GM19328 (cell line): Measurements from ENCODE around the gene RBM14.
"Not testable (repeated sequence)": the region's sequence is repeated elsewhere in the genome, so short reads cannot be mapped to it uniquely, and the experiment has no call there.

ENCODE experiments used
- ATAC-seq: cut with Tn5 transposase; IDR thresholded peaks from one replicate; pipeline ENCODE4 v1.9.1; 2021; ENCODE audit warnings: mild to moderate bottlenecking, moderate library complexity; ENCODE audit not compliant: unreplicated experiment

The RBM14 gene

DNA sequence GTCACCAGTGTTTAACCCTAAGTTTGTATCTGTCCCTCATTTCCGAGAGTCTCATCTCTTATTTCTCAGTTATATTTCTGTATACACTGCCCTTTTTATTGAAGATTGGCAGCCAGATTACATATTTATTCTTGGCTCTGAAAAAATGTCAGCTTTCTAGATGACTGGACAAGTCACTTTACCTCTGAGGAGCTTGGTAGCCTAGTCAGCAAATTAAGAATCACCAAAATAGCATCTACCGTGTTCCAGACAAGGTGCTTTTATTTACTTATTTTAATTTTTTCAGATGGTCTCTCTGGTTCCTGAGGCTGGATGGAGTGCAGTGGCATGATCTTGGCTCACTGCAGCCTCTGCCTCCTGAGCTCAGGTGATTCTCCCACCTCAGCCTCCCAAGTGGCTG is 16.5 kb downstream of the RBM14 start:
- ATAC-seq = no peak

DNA sequence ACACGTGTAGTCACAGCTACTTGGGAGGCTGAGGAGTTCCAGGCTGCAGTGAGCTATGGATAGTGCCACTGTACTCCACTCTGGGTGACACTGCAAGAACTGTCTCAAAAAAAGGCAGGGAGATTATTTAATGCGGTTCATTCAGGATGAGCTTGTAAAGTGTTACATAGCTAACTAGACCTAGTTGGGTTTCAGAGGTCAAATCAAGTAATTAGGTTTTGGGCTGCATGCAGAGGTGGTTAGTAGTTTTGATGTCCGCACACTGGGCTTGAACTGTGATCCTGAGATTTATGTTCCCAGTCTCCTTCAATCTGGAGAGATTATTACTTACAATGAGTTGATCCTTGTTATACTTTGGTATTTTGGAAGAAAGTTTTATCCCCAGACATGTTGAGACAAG is 20.0 kb downstream of the RBM14 start:
- no peak for ATAC-seq

DNA sequence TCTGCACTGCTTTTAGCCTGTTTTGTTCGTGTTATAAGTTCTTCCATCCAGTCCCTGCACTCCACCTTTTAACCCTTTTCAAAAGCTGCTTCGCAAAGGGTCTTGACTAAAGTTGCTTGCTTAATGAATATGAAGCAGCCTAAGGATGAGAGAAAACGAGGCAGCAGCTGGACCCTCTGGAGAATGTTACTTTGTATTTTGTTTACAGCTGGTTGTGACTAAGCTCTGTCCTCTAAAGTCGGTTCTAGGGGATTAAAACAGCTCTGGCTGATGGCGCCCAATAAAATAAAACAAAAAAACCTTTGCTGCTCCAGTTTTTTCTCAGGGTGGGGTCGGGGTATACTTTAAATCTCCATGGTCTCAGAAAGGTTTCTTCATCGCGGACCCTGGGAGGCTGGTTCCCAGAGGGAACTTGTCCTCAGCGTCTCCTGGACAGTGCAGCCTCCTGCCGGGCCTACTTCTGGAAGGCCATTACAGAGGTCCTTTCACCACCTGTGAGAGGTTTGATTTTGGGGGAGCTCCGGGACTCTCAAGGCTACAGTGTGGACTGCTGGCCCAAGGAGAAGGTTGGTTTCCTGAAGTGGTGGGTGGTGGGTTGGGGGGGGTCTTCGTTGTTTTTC is 21.2 kb downstream of the RBM14 start:
- no peak for ATAC-seq

DNA sequence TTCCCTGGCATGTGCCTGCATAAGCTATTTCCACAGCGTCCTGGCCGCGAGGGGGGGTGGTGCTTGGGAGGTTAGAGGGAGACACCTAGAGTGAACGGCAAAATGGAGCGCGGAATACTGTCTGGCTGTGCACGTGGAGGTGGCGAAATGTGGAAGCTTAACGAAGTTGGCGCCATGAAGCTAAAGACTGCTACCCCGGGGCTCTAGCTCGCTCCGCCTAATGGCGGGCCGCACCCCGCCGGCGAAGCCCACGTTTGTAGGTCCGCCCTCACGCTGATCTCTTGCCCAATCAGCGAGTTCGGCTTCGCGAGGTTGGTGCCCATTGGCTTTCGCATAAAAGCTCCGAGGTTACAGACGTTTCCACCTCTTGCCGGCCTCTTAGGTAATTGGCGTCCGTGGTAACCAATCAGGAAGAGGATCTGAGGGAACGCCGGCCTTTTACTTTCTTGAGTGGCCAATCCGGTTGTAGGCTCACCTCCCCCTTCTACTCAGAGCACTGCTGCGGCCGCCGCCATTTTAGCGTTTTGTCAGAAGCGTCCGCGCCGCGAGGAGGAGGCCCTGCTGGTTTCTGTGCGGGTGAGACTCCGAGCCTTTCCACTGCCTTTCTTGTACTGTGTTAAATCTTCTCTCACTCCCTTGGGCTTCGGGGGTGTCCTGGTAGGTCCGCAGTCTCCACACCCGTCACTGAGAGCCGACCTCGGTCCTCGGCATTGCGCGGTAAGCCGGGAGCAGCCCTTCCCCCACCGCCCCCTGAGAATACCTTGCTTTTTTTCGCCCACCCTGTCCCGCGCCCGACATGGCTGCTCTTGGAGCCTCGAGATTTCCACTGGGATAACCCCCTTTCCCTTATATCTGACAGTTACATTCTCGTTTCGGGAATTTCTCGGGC is 22.0 kb downstream of the RBM14 start, which contains the start of gene RBM4:
Gene RBM4, plus strand, starts transcription at position 527 of the 889 bp plus-strand sequence. CDS start 1,009 bp downstream, outside the sequence.
- peak; percentile 86 for ATAC-seq

DNA sequence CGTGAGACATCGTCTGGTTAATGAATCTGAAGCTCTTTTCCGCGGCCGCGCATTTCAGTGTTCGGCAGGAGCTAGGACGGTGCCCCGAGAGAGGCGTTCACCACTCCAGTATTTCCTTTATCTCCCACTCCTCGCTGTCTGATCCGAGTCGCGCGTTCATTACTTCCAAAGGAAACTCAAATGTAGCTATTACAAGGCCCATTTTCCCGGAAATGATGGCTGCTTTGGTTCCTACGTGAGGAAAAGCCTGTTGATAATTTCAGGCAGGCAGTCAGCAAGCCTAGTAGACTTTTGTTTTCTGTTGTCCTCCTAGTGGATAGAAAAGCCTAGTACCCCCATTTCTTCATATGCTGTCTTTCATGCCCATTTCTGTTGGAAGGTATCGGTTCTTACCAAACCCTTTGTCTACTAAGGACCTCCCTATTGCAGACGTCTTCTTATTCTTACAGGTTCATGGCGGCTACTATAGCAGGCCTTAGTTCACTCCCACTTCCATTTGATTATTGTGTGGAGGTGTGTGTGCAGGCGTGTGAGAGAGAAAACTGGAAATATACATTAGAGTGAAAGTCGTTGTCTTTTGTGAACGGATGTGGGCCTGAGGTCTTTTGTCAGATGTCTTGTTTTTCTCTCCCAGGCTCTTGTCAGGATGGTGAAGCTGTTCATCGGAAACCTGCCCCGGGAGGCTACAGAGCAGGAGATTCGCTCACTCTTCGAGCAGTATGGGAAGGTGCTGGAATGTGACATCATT is 22.8 kb downstream of the RBM14 start:
- no peak for ATAC-seq

DNA sequence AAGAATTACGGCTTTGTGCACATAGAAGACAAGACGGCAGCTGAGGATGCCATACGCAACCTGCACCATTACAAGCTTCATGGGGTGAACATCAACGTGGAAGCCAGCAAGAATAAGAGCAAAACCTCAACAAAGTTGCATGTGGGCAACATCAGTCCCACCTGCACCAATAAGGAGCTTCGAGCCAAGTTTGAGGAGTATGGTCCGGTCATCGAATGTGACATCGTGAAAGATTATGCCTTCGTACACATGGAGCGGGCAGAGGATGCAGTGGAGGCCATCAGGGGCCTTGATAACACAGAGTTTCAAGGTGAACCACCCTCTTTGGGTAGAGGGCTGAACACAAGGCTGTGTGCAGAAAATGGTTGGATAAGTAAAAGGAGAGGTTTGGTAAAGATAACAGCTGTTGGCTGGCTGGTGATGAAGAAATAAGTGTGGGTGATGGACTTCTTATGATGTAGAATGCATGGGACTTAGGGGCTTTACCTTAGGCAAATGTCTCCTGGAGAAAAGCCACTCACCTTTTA is 23.4 kb downstream of the RBM14 start:
- not testable (repeated sequence) for ATAC-seq

DNA sequence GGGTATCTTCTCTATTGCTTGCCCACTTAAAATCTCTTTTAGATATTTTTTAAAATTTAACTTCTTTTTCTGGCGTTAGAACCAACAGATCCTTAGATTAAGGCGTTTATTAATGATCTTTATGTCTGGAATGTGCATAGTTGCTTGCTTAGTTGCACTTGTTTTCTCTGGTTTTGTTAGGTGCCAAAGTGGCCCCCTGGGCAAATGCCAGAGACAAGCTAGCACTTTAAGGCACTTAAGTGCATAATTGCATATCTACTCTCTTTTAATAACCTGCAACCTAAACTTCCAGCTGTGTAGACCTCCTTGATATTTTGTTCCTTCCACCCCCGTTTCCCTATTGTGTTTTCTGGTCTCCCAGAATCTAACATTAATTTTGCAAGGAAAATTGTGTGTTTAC is 25.4 kb downstream of the RBM14 start:
- ATAC-seq = no peak

DNA sequence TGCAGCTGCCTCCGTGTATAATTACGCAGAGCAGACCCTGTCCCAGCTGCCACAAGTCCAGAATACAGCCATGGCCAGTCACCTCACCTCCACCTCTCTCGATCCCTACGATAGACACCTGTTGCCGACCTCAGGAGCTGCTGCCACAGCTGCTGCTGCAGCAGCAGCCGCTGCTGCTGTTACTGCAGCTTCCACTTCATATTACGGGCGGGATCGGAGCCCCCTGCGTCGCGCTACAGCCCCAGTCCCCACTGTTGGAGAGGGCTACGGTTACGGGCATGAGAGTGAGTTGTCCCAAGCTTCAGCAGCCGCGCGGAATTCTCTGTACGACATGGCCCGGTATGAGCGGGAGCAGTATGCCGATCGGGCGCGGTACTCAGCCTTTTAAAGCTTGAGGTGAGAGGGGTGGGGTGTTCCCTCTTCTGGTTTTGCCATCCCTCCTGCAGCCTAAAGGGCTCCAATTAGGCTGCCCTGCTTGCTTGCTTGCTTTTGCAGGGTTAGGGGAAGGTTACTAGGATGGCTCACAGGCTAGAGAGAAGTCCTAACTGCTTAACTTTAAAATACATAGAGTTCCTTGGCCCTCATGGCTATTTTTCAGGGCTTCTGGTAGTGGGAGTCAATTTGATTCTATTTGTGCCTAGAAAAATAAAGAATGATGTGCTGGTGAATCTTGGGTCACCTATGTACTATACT is 27.5 kb downstream of the RBM14 start:
- ATAC-seq = no peak

DNA sequence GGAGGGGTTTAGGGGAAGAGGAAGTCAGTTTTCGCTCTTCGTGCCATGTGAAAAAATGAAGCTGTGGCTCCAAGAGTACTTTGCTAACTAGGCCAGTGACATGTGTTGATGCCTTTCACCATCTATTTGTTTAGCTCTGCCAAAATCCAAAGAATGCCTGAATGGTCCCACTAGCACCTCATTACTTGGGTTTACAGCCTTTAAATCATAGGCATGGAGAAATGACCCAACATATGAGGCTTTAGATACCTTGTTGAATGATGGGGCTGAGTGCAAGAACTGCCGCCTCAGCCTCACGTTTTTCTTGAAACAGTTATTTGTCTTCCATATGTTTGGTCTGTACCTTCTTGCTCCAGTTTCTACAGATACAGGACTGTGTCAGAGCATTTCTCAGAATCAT is 30.4 kb downstream of the RBM14 start:
- no peak for ATAC-seq

DNA sequence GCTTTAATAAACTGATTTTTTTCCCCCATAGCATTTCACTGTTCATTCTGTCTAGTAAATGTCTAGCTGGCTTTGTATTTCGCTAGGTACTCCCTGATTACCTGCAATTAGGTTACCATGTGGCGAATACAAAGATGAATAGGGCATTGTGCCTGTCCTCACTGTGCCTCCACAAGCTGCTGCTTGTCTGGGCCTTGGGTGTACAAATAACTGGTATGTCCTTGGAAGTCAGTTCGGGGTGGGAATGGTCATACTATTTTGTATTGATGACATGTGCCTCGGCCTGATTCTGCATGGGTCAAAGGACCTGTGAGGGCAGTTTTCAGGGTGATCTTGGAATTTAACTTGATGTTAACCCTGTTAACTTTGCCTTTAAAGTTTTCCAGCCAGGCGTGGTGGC is 33.5 kb downstream of the RBM14 start:
- no peak for ATAC-seq

DNA sequence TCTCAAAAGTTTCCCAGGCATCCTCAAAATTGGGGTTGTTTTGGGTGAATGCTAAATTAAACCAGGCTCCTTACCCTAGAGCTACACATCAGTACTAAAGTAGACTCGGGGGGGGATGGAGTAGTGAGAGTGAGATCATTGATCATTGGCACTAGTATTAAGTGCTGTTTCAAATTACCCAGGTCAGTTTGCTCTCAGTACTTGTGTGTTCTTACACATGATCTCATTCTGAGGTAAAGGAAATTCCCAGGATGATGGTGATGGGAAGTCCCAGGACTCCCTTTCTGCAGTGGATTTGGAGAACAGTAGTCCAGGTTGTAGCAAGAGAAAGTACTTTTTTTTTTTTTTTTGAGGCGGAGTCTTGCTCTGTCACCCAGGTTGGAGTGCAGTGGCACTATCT is 34.6 kb downstream of the RBM14 start:
- no peak for ATAC-seq

DNA sequence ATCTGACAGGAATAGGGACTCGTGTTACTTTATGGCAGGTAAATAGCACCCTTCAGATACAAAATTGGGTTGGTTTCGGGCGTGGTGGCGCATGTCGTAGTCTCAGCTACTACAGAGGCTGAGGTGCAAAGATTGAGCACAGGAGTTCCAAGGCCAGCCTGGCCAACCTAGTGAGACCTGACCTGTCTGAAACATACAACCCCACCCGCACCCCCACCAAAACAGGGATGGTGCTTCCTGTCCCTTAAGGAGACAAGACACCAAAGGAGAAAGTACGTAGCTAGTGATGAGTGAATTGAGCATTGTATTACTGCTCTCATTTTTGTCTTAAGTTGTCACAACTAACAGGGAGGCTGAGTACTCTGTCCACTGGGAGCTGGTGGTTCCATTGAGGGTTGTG is 36.2 kb downstream of the RBM14 start:
- no peak for ATAC-seq

DNA sequence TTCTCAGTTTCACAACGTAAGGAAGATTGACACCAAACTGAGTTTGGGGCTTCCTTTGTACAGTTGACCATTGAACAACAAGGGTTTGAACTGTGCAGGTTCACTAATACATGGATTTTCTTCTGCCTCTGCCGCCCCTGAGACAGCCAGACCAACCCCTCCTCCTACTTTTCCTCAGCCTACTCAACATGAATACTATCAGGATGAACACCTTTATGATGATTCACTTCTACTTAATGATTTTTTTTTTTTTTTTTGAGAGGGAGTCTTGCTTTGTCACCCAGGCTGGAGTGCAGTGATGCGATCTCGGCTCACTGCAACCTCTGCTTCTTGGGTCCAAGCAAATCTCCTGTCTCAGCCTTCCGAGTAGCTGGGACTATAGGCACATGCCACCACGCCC is 36.7 kb downstream of the RBM14 start:
- no peak for ATAC-seq

DNA sequence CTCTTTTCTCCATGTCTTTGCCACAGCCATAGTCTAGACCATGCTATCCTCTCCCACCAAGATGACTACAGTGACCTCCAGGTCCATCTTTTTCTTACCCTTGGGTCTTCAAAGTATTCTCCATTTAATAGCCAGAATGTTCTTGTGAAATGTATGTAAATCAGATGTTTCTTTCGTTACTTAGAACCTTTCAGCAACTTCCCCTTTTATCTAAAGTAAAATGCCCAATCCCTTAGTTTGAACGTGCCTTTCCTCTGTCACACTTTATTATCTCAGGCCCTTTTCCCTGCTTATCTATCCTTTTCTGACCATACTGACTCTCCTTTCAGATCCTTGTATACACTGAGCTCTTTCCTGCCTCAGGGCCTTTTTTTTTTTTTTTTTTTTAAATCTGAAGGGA is 43.3 kb downstream of the RBM14 start:
- ATAC-seq = no peak

DNA sequence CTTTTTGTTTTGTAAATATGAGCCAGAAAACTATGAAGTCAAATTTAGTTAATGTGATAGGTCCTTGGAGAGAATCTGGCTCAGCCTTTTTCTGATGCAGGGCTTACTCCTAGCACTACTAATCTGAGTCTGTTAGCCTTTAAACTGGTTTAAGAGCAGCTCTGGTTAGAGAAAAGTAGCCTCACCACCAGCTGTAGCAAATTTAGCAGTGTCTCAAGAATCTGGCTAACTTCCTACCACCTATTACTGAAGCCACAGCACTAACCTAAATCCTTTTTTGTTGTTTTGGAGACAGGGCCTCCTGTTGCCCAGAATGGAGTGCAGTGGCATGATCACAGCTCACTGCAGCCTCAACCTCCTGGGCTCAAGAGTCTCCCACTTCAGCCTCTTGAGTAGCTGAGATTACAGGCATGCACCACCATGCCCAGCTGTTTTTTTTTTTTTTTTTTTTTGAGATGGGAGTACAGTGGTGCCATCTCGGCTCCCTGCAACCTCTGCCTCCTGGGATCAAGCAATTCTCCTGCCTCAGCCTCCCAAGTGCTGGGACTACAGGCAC is 47.4 kb downstream of the RBM14 start:
- ATAC-seq = no peak

DNA sequence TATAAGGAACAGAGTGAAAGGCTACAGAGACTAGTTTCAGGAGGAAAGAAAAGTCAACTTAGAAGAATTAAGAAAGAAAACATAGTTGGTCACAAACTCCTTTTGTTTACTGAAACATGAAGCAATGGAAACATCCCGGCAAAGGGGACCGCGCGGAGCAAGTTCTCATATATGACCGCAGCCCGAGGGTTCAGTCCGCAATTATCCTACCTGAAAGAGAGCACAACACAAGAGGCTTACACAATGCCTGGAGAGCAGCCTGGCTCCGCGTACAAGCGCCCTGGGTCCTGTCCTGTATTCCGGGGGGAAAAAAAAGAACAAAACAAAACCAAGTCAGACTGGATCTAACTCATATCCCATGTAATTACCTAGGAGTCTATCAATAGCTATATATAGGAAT is 48.9 kb downstream of the RBM14 start:
- no peak for ATAC-seq

DNA sequence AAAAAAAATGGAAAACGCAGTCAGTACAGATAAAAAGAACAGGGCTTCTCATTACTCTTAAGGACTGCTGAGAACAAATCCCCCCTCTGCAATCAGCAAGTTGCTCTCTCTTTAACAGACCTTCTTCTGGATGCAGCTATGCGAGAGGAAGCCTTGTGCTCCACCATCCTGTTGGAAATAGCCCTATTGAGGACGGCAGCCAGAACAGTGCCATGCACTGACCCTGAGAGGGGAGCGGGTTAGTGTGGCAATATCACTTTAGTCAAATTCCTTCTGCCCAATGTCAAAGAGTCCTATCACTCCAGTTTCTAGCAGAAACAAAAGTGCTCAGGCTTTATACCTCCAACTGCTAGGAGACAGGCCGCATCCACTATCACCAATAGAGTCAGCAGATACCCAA is 54.4 kb downstream of the RBM14 start:
- no peak for ATAC-seq

DNA sequence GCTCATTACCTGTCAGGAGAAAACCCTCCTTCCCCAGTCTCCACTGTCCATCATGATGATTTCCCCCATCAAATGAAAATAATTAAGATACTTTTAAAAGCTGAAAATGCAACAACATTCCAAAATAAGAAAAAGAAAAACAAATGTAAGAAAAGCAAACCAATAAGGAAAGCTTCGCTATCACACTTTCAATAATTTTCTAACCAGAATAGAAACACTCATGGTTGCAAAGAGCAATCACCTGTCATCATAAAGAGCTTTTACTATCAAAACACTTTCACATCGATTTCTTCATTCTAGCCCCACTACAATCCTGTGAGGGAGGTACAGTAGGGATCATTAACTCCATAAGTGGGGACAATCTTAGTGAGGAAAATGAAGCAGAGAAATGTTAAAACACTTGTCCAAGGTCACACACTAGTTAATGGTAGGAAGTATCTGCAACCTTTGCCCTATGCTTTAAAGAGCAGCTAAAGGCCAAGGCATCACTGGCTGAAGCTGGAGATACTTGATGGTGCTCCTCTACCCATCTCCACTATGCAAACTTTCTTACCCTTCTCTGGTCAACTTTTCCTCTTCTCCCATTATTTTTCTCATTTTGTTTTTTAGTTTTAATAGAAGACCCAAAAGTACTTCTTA is 58.7 kb downstream of the RBM14 start:
- no peak for ATAC-seq

DNA sequence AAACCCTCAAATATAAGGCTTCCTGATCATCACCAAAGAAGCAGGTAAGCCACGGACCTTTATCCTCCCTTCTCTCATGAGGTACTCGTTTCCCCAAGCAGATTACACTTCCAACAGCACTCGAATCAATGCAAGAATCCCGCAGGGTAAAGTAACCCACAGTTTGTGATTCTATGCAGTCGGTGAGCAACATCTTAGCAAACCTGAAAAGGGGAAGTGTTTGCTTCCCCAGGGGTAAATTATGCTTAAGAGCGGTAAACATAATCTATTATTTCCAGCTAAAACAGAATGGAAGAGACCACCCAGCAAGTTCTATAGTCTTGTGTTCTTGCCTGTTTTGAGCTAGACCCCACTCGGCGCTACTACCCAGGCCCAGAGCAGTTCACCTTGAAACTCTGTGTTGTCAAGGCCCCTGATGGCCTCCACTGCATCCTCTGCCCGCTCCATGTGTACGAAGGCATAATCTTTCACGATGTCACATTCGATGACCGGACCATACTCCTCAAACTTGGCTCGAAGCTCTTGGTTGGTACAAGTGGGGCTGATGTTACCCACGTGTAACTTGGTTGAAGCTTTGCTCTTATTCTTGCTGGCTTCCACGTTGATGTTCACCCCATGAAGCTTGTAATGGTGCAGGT is 60.0 kb downstream of the RBM14 start:
- ATAC-seq = no peak
